Measurements from ENCODE around the gene PCDHB4.
"Not testable (repeated sequence)": the region's sequence is repeated elsewhere in the genome, so short reads cannot be mapped to it uniquely, and the experiment has no call there.

- TF ChIP-seq IRF1, ETV6 (CRISPR knock-in tag; IDR thresholded peaks at IDR 0.05): not testable (repeated sequence)
Measured at GRCh38 chr5:141096181-141096580, 25.4 kb upstream of the PCDHB4 start.

Data from WTC11 (cell line).